Loucy (cell line): ENCODE results near the gene PRKCE.

Experiments used
- EZH2phosphoT487 ChIP-seq: fragments of 200-600 bp; IDR thresholded peaks from 2 replicates; pipeline ENCODE4 v1.6.1; 2018; ENCODE audit warnings: antibody characterized with exemption, mild to moderate bottlenecking, moderate library complexity, borderline replicate concordance
- TF ChIP-seq, protein P1 (sequence below): fragments of 200-600 bp; sonication (generic); conservative IDR thresholded peaks from 2 replicates; pipeline ENCODE4 v1.5.1; 2014; ENCODE audit warnings: mild to moderate bottlenecking, antibody characterized with exemption, low read length

DNA sequence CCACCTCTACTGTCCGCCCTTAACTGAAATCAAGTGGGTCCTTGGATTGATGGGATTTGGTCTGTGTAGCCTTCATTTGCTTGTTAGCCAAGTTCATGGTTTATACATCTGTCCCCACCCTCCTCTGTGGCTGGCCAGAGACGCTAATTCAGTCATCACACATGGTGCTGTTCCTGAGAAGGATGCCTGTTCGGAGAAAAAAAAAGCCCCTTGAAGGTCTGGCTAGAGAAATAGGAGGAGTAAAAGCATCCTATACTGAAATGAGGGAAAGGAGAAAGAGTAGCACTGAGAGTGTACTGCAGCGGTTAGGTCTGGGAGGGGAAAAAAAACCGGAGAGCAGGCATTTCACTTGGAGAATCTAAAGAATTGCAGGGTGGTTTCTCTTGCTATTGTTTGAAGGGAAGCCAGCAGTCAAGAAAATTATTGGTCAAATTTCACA is 465.1 kb downstream of the PRKCE start:
- TF ChIP-seq, protein P1, sequence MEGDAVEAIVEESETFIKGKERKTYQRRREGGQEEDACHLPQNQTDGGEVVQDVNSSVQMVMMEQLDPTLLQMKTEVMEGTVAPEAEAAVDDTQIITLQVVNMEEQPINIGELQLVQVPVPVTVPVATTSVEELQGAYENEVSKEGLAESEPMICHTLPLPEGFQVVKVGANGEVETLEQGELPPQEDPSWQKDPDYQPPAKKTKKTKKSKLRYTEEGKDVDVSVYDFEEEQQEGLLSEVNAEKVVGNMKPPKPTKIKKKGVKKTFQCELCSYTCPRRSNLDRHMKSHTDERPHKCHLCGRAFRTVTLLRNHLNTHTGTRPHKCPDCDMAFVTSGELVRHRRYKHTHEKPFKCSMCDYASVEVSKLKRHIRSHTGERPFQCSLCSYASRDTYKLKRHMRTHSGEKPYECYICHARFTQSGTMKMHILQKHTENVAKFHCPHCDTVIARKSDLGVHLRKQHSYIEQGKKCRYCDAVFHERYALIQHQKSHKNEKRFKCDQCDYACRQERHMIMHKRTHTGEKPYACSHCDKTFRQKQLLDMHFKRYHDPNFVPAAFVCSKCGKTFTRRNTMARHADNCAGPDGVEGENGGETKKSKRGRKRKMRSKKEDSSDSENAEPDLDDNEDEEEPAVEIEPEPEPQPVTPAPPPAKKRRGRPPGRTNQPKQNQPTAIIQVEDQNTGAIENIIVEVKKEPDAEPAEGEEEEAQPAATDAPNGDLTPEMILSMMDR = no peak
- TF ChIP-seq EZH2phosphoT487 = no peak
